ENCODE data around the gene NEB.

- TF ChIP-seq CTCF (IDR thresholded peaks at IDR 0.05; ENCODE audit: low read length) (no peak), EZH2 (optimal IDR thresholded peaks at IDR 0.05; ENCODE audit: low read depth, low read length) (no peak), EZH2phosphoT487 (IDR thresholded peaks at IDR 0.05; ENCODE audit: low read length) (no peak)
Observed at GRCh38 chr2:151525821-151526373, 208.4 kb downstream of the NEB start.

All from MM.1S (cell line).